ENCODE data around the gene OMA1. TPM values are rescaled to one million over a fixed set of nuclear protein-coding genes. Genes with fewer than 3 reads are reported as not detected.

OMA1 gene
- total and polyA plus RNA-seq, 7 donors: 8.2 to 30.4 (median 18.0) TPM

DNA sequence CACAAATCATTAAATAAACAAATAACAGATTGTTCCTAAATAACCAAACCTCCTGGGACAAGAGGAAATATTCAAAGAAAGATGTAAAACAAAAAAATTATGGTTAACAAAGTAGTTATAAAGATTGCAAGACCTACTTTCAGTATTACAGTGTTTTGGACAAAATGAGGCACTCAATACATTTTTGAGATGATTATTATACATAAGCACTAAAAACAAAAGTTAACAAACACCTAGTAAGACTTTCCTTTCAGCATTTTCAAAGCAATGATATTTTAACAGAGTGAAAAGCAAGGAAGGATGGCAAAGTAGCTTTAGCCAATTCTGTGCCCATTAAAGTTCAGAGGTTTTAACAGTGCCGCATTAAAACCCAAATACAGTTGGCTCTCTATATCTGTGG, 17.2 kb downstream of the OMA1 start:
- DNase-seq: no peak
- no peaks in the 10 kb centered on the region for H3K9me3 ChIP-seq
- no peak for ATAC-seq
- H3K27me3 ChIP-seq (ENCODE audit: insufficient read depth in 3 of 3, low read length in 2 of 3): no peaks in the 10 kb centered on the region
- TF ChIP-seq, protein P1, sequence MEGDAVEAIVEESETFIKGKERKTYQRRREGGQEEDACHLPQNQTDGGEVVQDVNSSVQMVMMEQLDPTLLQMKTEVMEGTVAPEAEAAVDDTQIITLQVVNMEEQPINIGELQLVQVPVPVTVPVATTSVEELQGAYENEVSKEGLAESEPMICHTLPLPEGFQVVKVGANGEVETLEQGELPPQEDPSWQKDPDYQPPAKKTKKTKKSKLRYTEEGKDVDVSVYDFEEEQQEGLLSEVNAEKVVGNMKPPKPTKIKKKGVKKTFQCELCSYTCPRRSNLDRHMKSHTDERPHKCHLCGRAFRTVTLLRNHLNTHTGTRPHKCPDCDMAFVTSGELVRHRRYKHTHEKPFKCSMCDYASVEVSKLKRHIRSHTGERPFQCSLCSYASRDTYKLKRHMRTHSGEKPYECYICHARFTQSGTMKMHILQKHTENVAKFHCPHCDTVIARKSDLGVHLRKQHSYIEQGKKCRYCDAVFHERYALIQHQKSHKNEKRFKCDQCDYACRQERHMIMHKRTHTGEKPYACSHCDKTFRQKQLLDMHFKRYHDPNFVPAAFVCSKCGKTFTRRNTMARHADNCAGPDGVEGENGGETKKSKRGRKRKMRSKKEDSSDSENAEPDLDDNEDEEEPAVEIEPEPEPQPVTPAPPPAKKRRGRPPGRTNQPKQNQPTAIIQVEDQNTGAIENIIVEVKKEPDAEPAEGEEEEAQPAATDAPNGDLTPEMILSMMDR (IDR thresholded peaks at IDR 0.05): no peak
- intact Hi-C loops (cut with DNase I): no loop called here
- 91 to 99% (median 96%) methylated on average over 1 of the region's 1 CpG for WGBS, 3 donors
- H3K27ac ChIP-seq: no peak overlapping the region
- H3K36me3 ChIP-seq (ENCODE audit: insufficient read depth in 1 of 2, low read depth in 1 of 2): peaks cover 0 to 55% of the 10 kb centered on the region in 2 donors
- no peak overlapping the region for H3K4me3 ChIP-seq
- H3K4me1 ChIP-seq: no peaks in the 10 kb centered on the region

DNA sequence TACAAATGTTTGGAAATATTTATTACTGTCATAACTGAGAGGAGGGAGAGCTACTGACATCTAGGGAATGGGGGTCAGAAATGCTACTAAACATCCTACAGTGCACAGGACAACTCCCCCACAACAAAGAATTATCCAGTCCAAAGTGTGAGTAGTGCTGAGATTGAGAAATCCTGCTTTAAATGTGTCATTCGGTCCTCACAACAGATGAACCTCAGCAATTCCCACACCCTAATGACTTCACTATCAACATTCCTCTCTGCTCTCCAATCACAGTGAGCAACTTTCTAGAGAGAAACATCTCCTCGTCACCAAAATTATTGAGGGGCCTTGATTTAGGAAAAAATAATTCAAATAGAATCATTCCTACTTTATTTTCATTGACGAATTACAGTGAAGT, 18.0 kb downstream of the OMA1 start:
- peak in 2 of 4 donors; percentile 40 to 51 for ATAC-seq

DNA sequence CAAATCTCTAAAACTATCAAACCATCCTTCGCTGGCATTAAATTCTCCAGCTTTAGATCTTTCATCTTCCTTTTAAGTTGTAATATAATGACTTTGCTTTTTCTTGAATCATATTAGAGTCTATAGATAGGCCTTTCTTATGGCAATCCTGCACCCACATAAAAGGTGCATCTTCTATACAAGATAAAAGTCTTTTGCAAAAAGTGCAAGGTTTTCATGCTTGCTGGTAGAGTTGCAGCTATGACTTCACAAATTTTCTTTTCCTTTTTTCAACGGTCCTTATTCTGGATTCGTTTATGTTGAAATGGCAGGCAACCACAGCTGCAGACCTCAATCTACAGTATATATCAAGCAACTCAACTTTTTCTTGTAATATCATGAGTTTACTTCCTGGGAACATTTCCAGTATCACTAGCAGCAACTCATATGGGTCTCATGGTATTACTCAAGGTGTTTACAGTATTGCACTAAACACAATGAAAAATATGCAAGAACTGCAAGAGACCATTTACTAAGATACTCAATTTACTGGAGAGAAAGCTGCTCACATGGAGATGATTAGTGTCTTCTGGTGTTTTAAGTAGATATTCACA, 22.1 kb downstream of the OMA1 start:
- no peaks in the 10 kb centered on the region for H3K27me3 ChIP-seq (ENCODE audit: insufficient read depth in 3 of 3, low read length in 2 of 3)
- intact Hi-C loops (cut with DNase I): no loop called here
- H3K36me3 ChIP-seq (ENCODE audit: insufficient read depth in 1 of 2, low read depth in 1 of 2): peaks cover 0 to 58% of the 10 kb centered on the region in 2 donors
- H3K9me3 ChIP-seq: no peaks in the 10 kb centered on the region
- no peak overlapping the region for H3K4me3 ChIP-seq
- WGBS, 3 donors: 81 to 85% (median 82%) methylated on average over 3 of the region's 3 CpGs
- TF ChIP-seq, protein P1 (IDR thresholded peaks at IDR 0.05): no peak
- H3K4me1 ChIP-seq: no peaks in the 10 kb centered on the region
- H3K27ac ChIP-seq: no peak overlapping the region
- DNase-seq: no peak
- ATAC-seq: no peak

More for the DNA sequence above, 18.0 kb downstream of the OMA1 start:
- Histone ChIP-seq H3K4me1 (no peaks in the 10 kb centered on the region), H3K36me3 (ENCODE audit: insufficient read depth in 1 of 2, low read depth in 1 of 2) (peaks cover 0 to 60% of the 10 kb centered on the region in 2 donors), H3K27me3 (ENCODE audit: insufficient read depth in 3 of 3, low read length in 2 of 3) (no peaks in the 10 kb centered on the region), H3K9me3 (no peaks in the 10 kb centered on the region), H3K27ac (no peak overlapping the region), H3K4me3 (no peak overlapping the region)
- WGBS, 3 donors: 80 to 89% (median 85%) methylated on average over 3 of the region's 3 CpGs
- intact Hi-C loops (cut with DNase I): no loop called here
- no peak for DNase-seq
- TF ChIP-seq, protein P1 (IDR thresholded peaks at IDR 0.05): no peak

DNA sequence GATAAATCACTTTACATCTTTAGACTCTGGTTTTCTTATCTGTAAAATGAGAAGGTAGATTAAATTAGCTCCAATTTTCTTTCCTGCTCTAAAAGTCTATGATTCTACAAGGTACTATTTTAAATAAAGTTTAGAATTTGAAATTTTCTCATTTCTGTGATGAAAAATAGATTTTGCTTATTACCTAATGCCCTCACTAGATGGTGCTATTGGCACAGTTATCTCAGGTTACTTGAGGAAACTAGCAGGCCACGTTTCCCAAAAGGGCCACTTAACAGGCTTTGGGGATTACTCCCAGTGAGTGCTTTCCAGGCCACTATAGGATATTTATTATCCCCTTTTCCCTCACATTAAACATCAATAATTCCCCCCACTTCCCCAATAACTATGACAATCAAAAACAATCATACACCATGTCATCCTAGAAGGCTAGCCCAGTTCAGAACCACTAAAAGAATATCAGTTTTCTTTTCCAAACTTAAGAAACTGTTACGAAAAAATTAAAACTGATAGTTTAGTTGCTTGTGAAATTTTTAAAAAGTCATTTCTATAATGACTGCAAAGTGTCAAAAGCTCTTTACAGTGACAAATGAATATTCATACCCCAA, 30.6 kb downstream of the OMA1 start:
- H3K36me3 ChIP-seq (ENCODE audit: insufficient read depth in 1 of 2, low read depth in 1 of 2): peaks cover 2 to 32% of the 10 kb centered on the region in 2 donors
- ATAC-seq (peak; percentile 69 to 95 (median 81)), DNase-seq (peak in 1 of 2 donors; percentile 29)
- WGBS, 3 donors: 27 to 44% (median 35%) methylated on average over 2 of the region's 2 CpGs
- TF ChIP-seq, protein P1 (IDR thresholded peaks at IDR 0.05): peak; percentile 75
- peak overlapping the region; percentile 13 for H3K27ac ChIP-seq
- peaks cover 6% of the 10 kb centered on the region for H3K9me3 ChIP-seq
- peaks cover 4% of the 10 kb centered on the region for H3K4me1 ChIP-seq
- no peak overlapping the region for H3K4me3 ChIP-seq
- intact Hi-C loops (cut with DNase I): loop anchor here (1.0 to 10.0 kb wide), 4 partner anchors 31 to 1239 kb away; partner anchors contain the start of gene OMA1 (in 1 of the 2)
- H3K27me3 ChIP-seq (ENCODE audit: insufficient read depth in 3 of 3, low read length in 2 of 3): no peaks in the 10 kb centered on the region
